GM19099 (cell line): ENCODE data around the gene PCSK5.

Experiments used
- POLR2A ChIP-seq: IDR thresholded peaks from 3 replicates; pipeline ENCODE4 v1.6.1; 2011; ENCODE audit warnings: low read depth; ENCODE audit not compliant: insufficient read length; ENCODE audit errors: extremely low read depth

Gene PCSK5

GRCh38 chr9:76373784-76374474 lies 483.5 kb downstream of the PCSK5 start:
- no peak for TF ChIP-seq POLR2A

- TF ChIP-seq POLR2A: no peak
Observed at GRCh38 chr9:76374783-76375559, 484.5 kb downstream of the PCSK5 start.

GRCh38 chr9:76377791-76378190 lies 487.3 kb downstream of the PCSK5 start:
- TF ChIP-seq POLR2A: no peak

GRCh38 chr9:76378367-76379073 lies 488.0 kb downstream of the PCSK5 start:
- no peak for TF ChIP-seq POLR2A

- TF ChIP-seq POLR2A: no peak
Observed at GRCh38 chr9:76379494-76379893, 489.0 kb downstream of the PCSK5 start.

GRCh38 chr9:76390656-76391055 lies 500.2 kb downstream of the PCSK5 start:
- no peak for TF ChIP-seq POLR2A

- TF ChIP-seq POLR2A: peak; percentile 73
Observed at GRCh38 chr9:76394195-76394959, 503.9 kb downstream of the PCSK5 start, which contains the start of gene RFK. Gene RFK (minus strand): TSS chr9:76394426. CDS start chr9:76394171, 255 bp downstream.

GRCh38 chr9:76394960-76395252 lies 504.4 kb downstream of the PCSK5 start:
- no peak for TF ChIP-seq POLR2A

- no peak for TF ChIP-seq POLR2A
Observed at GRCh38 chr9:76395381-76395780, 504.9 kb downstream of the PCSK5 start.

- TF ChIP-seq POLR2A: no peak
Observed at GRCh38 chr9:76396144-76396543, 505.7 kb downstream of the PCSK5 start.

GRCh38 chr9:76396597-76396996 lies 506.1 kb downstream of the PCSK5 start:
- no peak for TF ChIP-seq POLR2A

- TF ChIP-seq POLR2A: no peak
Observed at GRCh38 chr9:76399856-76400255, 509.4 kb downstream of the PCSK5 start.

- no peak for TF ChIP-seq POLR2A
Observed at GRCh38 chr9:76400534-76401096, 510.1 kb downstream of the PCSK5 start.

GRCh38 chr9:76401176-76401575 lies 510.7 kb downstream of the PCSK5 start:
- no peak for TF ChIP-seq POLR2A
